Colonic mucosa (tissue), 4 donors: Measurements from ENCODE around the gene HSPA1L. TPM values are rescaled to one million over a fixed set of nuclear protein-coding genes. Genes with fewer than 3 reads are reported as not detected.
"Not testable (repeated sequence)": the region's sequence is repeated elsewhere in the genome, so short reads cannot be mapped to it uniquely, and the experiment has no call there.

ENCODE experiments used
- DNase-seq: peaks from one replicate; pipeline ENCODE4 v3.0.0-alpha.2; 2020
- H3K27ac ChIP-seq: fragments of 200-600 bp; one replicate; pipeline ENCODE4 v1.8.0; 2021
- H3K27me3 ChIP-seq: fragments of 200-600 bp; one replicate; pipeline ENCODE4 v1.8.0; 2021
- H3K36me3 ChIP-seq: fragments of 200-600 bp; one replicate; pipeline ENCODE4 v1.8.0; 2021
- H3K4me1 ChIP-seq: fragments of 200-600 bp; one replicate; pipeline ENCODE4 v1.8.0; 2021; ENCODE audit warnings: mild to moderate bottlenecking
- H3K4me3 ChIP-seq: fragments of 200-600 bp; one replicate; pipeline ENCODE4 v1.8.0; 2021
- H3K9ac ChIP-seq, 2 donors: one replicate each; pipeline ENCODE4 v1.7.0; 2013; ENCODE audit warnings: control low read depth in 2 of 2, low read depth in 2 of 2, low read length in 2 of 2
- H3K9me3 ChIP-seq: fragments of 200-600 bp; one replicate; pipeline ENCODE4 v1.8.0; 2021
- CTCF ChIP-seq: fragments of 200-600 bp; IDR thresholded peaks from one replicate; pipeline ENCODE4 v1.8.0; 2022; ENCODE audit warnings: antibody characterized with exemption, mild to moderate bottlenecking
- intact Hi-C: fragments of 100-400 bp; cut with DNase I; formaldehyde crosslinking; loops from one replicate; pipeline ENCODE4 v1.14.1; 2022
- total RNA-seq, 2 donors: library from RNA; stranded (reverse); fragmentation: NEBNext Ultra II Directional in 1 of 2; extraction: Animal tissue kit (Norgen Biotek cat#: 25700) in 1 of 2; gene quantifications; one replicate each; pipeline ENCODE4 v1.2.1, GENCODE V29; 2021
- donor health status: healthy.
- donor health status: DM: no; HTN: no; CAD: no.
- donor health status: DM: no; HTN: no; CAD: no.

Gene HSPA1L
- total RNA-seq, 2 donors from 2014 or later: 0.98 to 1.4 TPM

DNA sequence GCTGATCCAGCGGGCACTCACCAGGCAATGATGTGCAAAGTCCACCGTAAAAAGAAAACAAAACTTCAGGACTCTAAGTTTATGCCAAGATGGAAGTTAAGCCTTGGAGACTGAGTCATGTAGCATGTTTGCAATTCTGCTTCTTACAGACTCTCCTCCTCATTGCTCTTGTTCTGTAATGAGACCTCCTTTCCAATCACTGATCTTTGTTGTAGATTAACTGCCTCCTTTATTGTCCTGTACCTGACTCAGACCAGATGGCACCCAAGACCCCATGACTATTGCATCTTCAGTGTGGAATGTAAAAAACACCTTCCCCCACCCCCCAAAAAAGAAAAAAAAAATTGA lies 36.4 kb upstream of the HSPA1L start:
- H3K36me3 ChIP-seq: no peaks in the 10 kb centered on the region
- intact Hi-C loops: no loop called here
- H3K9ac ChIP-seq: no peak overlapping the region

GRCh38 chr6:31850765-31851484 lies 35.8 kb upstream of the HSPA1L start:
- Histone ChIP-seq H3K36me3 (no peaks in the 10 kb centered on the region), H3K4me3 (no peak overlapping the region), H3K4me1 (no peaks in the 10 kb centered on the region), H3K27me3 (no peaks in the 10 kb centered on the region), H3K9me3 (no peaks in the 10 kb centered on the region), H3K9ac (no peak overlapping the region), H3K27ac (no peak overlapping the region)
- intact Hi-C loops: no loop called here
- no peak for TF ChIP-seq CTCF
- no peak for DNase-seq

More for the DNA sequence above, 36.4 kb upstream of the HSPA1L start:
- DNase-seq: no peak
- Histone ChIP-seq H3K4me3 (no peak overlapping the region), H3K27ac (no peak overlapping the region), H3K9me3 (no peaks in the 10 kb centered on the region), H3K4me1 (no peaks in the 10 kb centered on the region), H3K27me3 (no peaks in the 10 kb centered on the region)
- no peak for TF ChIP-seq CTCF

- no peak overlapping the region for H3K27ac ChIP-seq
- DNase-seq: no peak
- TF ChIP-seq CTCF: no peak
- H3K36me3 ChIP-seq: no peaks in the 10 kb centered on the region
- H3K4me1 ChIP-seq: no peaks in the 10 kb centered on the region
- H3K4me3 ChIP-seq: no peak overlapping the region
- H3K9ac ChIP-seq: no peak overlapping the region
- no peaks in the 10 kb centered on the region for H3K27me3 ChIP-seq
- intact Hi-C loops: no loop called here
- no peaks in the 10 kb centered on the region for H3K9me3 ChIP-seq
These were observed 32.3 kb upstream of the HSPA1L start for GRCh38 chr6:31847276-31847978.

GRCh38 chr6:31844507-31844906 lies 29.4 kb upstream of the HSPA1L start:
- no peaks in the 10 kb centered on the region for H3K9me3 ChIP-seq
- H3K9ac ChIP-seq: no peak overlapping the region
- no peaks in the 10 kb centered on the region for H3K27me3 ChIP-seq
- no peak overlapping the region for H3K4me3 ChIP-seq
- DNase-seq: no peak
- no peak for TF ChIP-seq CTCF
- H3K4me1 ChIP-seq: no peaks in the 10 kb centered on the region
- H3K27ac ChIP-seq: no peak overlapping the region
- H3K36me3 ChIP-seq: no peaks in the 10 kb centered on the region
- intact Hi-C loops: no loop called here

GRCh38 chr6:31842053-31842452 lies 27.0 kb upstream of the HSPA1L start:
- no peak overlapping the region for H3K27ac ChIP-seq
- H3K4me3 ChIP-seq: no peak overlapping the region
- peaks cover 10% of the 10 kb centered on the region for H3K36me3 ChIP-seq
- no peak for TF ChIP-seq CTCF
- no peaks in the 10 kb centered on the region for H3K9me3 ChIP-seq
- DNase-seq: no peak
- intact Hi-C loops: no loop called here
- H3K27me3 ChIP-seq: no peaks in the 10 kb centered on the region
- no peak overlapping the region for H3K9ac ChIP-seq
- H3K4me1 ChIP-seq: peaks cover 9% of the 10 kb centered on the region

DNA sequence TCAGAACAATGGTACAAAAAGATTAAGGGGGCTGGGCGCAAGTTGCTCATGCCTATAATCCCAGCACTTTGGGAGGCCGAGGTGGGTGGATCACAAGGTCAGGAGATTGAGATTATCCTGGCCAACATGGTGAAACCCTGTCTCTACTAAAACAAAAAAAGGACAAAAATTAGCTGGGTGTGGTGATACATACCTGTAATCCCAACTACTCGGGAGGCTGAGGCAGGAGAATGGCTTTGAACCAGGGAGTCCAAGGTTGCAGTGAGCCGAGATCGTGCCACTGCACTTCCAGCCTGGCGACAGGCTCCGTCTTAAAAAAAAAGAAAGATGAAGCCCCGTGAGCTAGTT lies 24.7 kb upstream of the HSPA1L start:
- H3K27ac ChIP-seq, H3K36me3 ChIP-seq, H3K27me3 ChIP-seq, DNase-seq, H3K9me3 ChIP-seq, H3K4me3 ChIP-seq, H3K9ac ChIP-seq: not testable (repeated sequence)
- intact Hi-C loops: loop anchor here (5.0 kb wide), 1 partner anchor 43 kb away; no protein-coding TSS in a partner anchor
- H3K4me1 ChIP-seq: peaks cover 18% of the 10 kb centered on the region
